ENCODE results near the gene ZNF629.

- TF ChIP-seq CTCF (IDR thresholded peaks at IDR 0.05 in 4 of 5, conservative IDR thresholded peaks at IDR 0.05 in 1 of 5) (no peak), POLR2A (IDR thresholded peaks at IDR 0.05) (no peak)
These were observed 34.0 kb upstream of the ZNF629 start for GRCh38 chr16:30820952-30821421.

Measured in gastrocnemius medialis (tissue), 4 donors.